ENCODE measurements around the gene PDIA4.

Gene PDIA4

DNA sequence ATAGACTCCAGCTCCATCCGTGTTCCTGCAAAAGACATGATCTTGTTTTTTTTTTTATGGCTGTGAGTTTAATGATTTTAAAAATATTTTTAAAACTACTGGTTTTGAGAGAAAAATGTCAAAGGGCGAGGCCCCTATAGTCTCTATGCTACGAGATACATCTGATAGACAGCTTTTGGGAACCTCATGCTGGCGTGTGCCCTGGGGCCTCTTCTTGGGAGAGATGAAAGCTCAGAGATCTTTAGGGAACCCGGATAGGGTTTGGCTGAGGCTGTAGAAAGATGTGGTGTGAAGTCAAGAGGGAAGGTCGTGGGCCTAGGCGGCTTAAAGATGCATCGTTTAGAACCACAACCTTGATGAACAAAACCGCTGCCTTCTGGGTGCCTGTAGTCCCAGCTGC is 70.2 kb downstream of the PDIA4 start:
- Histone ChIP-seq H3K36me3 (ENCODE audit: insufficient read depth, insufficient read length, low read length) (no peaks in the 10 kb centered on the region), H3K9ac (ENCODE audit: insufficient read length, low read depth) (no peak overlapping the region), H3K27me3 (ENCODE audit: insufficient read depth, insufficient read length) (no peaks in the 10 kb centered on the region), H3K4me1 (ENCODE audit: insufficient read depth, insufficient read length) (no peaks in the 10 kb centered on the region), H3K9me3 (ENCODE audit: insufficient read depth, low read length) (no peaks in the 10 kb centered on the region), H3K4me3 (ENCODE audit: insufficient read length, low read depth) (no peak overlapping the region)
- TF ChIP-seq ZNF274 (IDR thresholded peaks at IDR 0.05; ENCODE audit: low read depth, low read length) (no peak), SUZ12 (IDR thresholded peaks at IDR 0.05; ENCODE audit: extremely low read depth, insufficient read depth, insufficient read length) (no peak), YY1 (IDR thresholded peaks at IDR 0.05; ENCODE audit: insufficient read depth, insufficient read length) (no peak)
- no peak for DNase-seq (ENCODE audit: low read depth, low spot score)

DNA sequence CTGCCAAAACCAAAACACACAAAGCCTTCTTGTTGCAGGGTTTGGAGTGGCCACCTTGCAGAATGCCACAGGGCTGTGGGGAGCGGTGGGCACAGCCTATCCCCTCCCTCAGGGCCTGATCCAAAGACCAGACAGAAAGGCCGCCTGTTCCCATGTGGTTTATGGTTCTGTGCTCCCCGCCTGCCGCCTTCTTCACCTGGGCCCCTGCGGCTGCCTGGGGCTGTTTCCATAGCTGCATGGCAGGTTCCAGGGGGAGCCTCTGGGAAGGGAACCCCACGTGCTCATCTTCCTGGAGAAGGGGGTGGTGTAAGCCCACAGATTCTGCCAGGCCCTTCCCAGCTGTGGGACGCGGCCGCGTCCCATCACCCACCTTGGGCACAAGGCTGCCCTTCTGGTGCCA is 73.5 kb downstream of the PDIA4 start:
- no peaks in the 10 kb centered on the region for H3K9me3 ChIP-seq (ENCODE audit: insufficient read depth, low read length)
- H3K4me1 ChIP-seq (ENCODE audit: insufficient read depth, insufficient read length): no peaks in the 10 kb centered on the region
- H3K4me3 ChIP-seq (ENCODE audit: insufficient read length, low read depth): no peak overlapping the region
- TF ChIP-seq YY1 (IDR thresholded peaks at IDR 0.05; ENCODE audit: insufficient read depth, insufficient read length) (no peak), ZNF274 (IDR thresholded peaks at IDR 0.05; ENCODE audit: low read depth, low read length) (no peak), SUZ12 (IDR thresholded peaks at IDR 0.05; ENCODE audit: extremely low read depth, insufficient read depth, insufficient read length) (no peak)
- H3K36me3 ChIP-seq (ENCODE audit: insufficient read depth, insufficient read length, low read length): no peaks in the 10 kb centered on the region
- H3K27me3 ChIP-seq (ENCODE audit: insufficient read depth, insufficient read length): no peaks in the 10 kb centered on the region
- DNase-seq (ENCODE audit: low read depth, low spot score): no peak
- no peak overlapping the region for H3K9ac ChIP-seq (ENCODE audit: insufficient read length, low read depth)

DNA sequence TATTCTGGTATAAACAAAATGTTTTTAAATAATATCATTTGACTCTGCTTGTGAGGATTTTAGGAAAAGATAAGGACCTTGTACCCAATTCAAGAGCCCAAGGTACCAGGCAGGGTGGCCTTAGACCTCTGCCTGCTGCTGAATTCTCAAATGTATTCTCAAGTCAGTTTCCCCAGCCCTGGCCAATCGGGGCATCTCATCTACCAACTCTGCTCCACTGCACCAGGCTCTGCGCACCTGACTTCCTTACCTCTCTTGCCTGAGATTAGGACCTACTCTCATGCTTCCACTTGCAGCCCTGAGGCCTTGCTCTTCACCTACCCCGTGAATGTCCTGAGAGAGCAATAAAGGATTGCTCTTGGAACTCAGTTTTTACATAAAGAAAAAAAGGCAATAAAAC is 74.6 kb downstream of the PDIA4 start:
- no peak overlapping the region for H3K9ac ChIP-seq (ENCODE audit: insufficient read length, low read depth)
- no peaks in the 10 kb centered on the region for H3K9me3 ChIP-seq (ENCODE audit: insufficient read depth, low read length)
- H3K36me3 ChIP-seq (ENCODE audit: insufficient read depth, insufficient read length, low read length): no peaks in the 10 kb centered on the region
- DNase-seq (ENCODE audit: low read depth, low spot score): no peak
- no peaks in the 10 kb centered on the region for H3K27me3 ChIP-seq (ENCODE audit: insufficient read depth, insufficient read length)
- no peaks in the 10 kb centered on the region for H3K4me1 ChIP-seq (ENCODE audit: insufficient read depth, insufficient read length)
- TF ChIP-seq SUZ12 (IDR thresholded peaks at IDR 0.05; ENCODE audit: extremely low read depth, insufficient read depth, insufficient read length) (no peak), ZNF274 (IDR thresholded peaks at IDR 0.05; ENCODE audit: low read depth, low read length) (no peak)
- no peak overlapping the region for H3K4me3 ChIP-seq (ENCODE audit: insufficient read length, low read depth)

All from NT2/D1 (cell line).